Endodermal cell (in vitro differentiated cells): ENCODE measurements around the gene RNLS. TPM values are rescaled to one million over a fixed set of nuclear protein-coding genes. Genes with fewer than 3 reads are reported as not detected.

Source experiments
- DNase-seq: peaks from one replicate; pipeline ENCODE4 v3.0.0-alpha.2; 2017
- H3K27ac ChIP-seq: 2 replicates; pipeline ENCODE4 v1.5.1; 2013; ENCODE audit warnings: mild to moderate bottlenecking, low read depth, low read length, moderate library complexity
- H3K27me3 ChIP-seq: 2 replicates; pipeline ENCODE4 v1.6.1; 2013; ENCODE audit warnings: mild to moderate bottlenecking, low read length, moderate library complexity; ENCODE audit not compliant: insufficient read depth, control insufficient read depth, poor library complexity, severe bottlenecking
- H3K36me3 ChIP-seq: 2 replicates; pipeline ENCODE4 v1.7.0; 2013; ENCODE audit warnings: mild to moderate bottlenecking, low read length, moderate library complexity; ENCODE audit not compliant: control insufficient read depth, insufficient read depth
- H3K4me1 ChIP-seq: one replicate; pipeline ENCODE4 v1.7.0; 2013; ENCODE audit warnings: low read length; ENCODE audit not compliant: control insufficient read depth, insufficient read depth
- H3K4me3 ChIP-seq: 2 replicates; pipeline ENCODE4 v1.5.1; 2013; ENCODE audit warnings: mild to moderate bottlenecking, low read length, moderate library complexity
- H3K9ac ChIP-seq: 2 replicates; pipeline ENCODE4 v1.6.1; 2013; ENCODE audit warnings: mild to moderate bottlenecking, low read length, moderate library complexity; ENCODE audit not compliant: poor library complexity, severe bottlenecking; ENCODE audit errors: extremely low read depth
- H3K9me3 ChIP-seq: 2 replicates; pipeline ENCODE4 v1.6.1; 2013; ENCODE audit warnings: mild to moderate bottlenecking, low read length, moderate library complexity; ENCODE audit not compliant: control insufficient read depth
- H3K27ac Mint-ChIP-seq: 2 replicates; pipeline ENCODE4 v1.8.0; 2020; ENCODE audit warnings: mixed read lengths
- H3K27me3 Mint-ChIP-seq: 2 replicates; pipeline ENCODE4 v1.8.0; 2021; ENCODE audit warnings: mild to moderate bottlenecking, mixed read lengths; ENCODE audit not compliant: insufficient read depth
- H3K36me3 Mint-ChIP-seq: 2 replicates; pipeline ENCODE4 v1.8.0; 2020; ENCODE audit warnings: low read depth, mixed read lengths
- H3K4me1 Mint-ChIP-seq: 2 replicates; pipeline ENCODE4 v1.8.0; 2020; ENCODE audit warnings: mixed read lengths
- H3K4me3 Mint-ChIP-seq: 2 replicates; pipeline ENCODE4 v1.8.0; 2020; ENCODE audit warnings: mild to moderate bottlenecking, moderate library complexity, mixed read lengths
- H3K9me3 Mint-ChIP-seq: 2 replicates; pipeline ENCODE4 v1.8.0; 2020; ENCODE audit warnings: mild to moderate bottlenecking, mixed read lengths
- WGBS, 2 experiments: methylation state at CpG; one replicate each; pipeline versions ENCODE4 v1.1.5 to v1.1.7; 2013; ENCODE audit warnings: missing lambda C conversion rate in 2 of 2, mixed read lengths in 1 of 2; ENCODE audit not compliant: insufficient coverage in 1 of 2, insufficient read length in 1 of 2; 5-methylcytosine and 5-hydroxymethylcytosine counted together
- total RNA-seq, 2 donors: library from RNA; stranded (reverse); fragmentation: NEBNext Ultra II Directional in 1 of 2; extraction: Animal tissue kit (Norgen Biotek cat#: 25700) in 1 of 2; gene quantifications; 2 replicates in 1 of 2; 3 replicates in 1 of 2; pipeline ENCODE4 v1.2.1, GENCODE V29; 2021
- TF ChIP-seq, protein P1 (sequence below): fragments of 200-600 bp; sonication (generic); conservative IDR thresholded peaks from 2 replicates; pipeline ENCODE4 v1.5.0; 2021; ENCODE audit warnings: antibody characterized with exemption, mild to moderate bottlenecking

Gene RNLS
- total RNA-seq, 2 donors from 2014 or later = 10.1 to 12.3 TPM

DNA sequence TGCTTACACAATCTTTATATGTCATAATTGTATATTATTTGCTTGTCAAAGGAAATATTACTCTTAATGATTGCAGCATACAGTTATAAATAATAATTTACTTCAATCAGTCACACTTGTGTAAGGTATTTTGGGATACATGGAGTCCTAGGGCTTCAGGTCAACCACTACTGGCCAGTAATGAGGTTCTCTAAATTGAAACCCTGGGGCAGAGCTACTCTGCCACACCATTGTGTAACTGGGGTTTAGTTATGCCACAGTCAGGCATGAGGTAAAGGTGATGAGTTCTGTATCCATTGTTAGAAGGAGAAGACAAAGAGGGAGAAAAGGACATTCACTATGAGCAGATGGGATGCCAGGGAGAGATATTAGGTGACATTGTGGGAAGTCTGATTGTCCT lies 117.4 kb downstream of the RNLS start:
- Histone ChIP-seq H3K27ac (no peak overlapping the region), H3K4me1 (no peaks in the 10 kb centered on the region), H3K36me3 (no peaks in the 10 kb centered on the region), H3K9ac (no peak overlapping the region), H3K27me3 (no peaks in the 10 kb centered on the region), H3K9me3 (no peaks in the 10 kb centered on the region), H3K4me3 (no peak overlapping the region)
- TF ChIP-seq, protein P1, sequence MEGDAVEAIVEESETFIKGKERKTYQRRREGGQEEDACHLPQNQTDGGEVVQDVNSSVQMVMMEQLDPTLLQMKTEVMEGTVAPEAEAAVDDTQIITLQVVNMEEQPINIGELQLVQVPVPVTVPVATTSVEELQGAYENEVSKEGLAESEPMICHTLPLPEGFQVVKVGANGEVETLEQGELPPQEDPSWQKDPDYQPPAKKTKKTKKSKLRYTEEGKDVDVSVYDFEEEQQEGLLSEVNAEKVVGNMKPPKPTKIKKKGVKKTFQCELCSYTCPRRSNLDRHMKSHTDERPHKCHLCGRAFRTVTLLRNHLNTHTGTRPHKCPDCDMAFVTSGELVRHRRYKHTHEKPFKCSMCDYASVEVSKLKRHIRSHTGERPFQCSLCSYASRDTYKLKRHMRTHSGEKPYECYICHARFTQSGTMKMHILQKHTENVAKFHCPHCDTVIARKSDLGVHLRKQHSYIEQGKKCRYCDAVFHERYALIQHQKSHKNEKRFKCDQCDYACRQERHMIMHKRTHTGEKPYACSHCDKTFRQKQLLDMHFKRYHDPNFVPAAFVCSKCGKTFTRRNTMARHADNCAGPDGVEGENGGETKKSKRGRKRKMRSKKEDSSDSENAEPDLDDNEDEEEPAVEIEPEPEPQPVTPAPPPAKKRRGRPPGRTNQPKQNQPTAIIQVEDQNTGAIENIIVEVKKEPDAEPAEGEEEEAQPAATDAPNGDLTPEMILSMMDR = no peak
- H3K36me3 Mint-ChIP-seq = no peaks in the 10 kb centered on the region
- no peaks in the 10 kb centered on the region for H3K9me3 Mint-ChIP-seq
- H3K27me3 Mint-ChIP-seq = peaks cover 15% of the 10 kb centered on the region
- DNase-seq = no peak
- no peak overlapping the region for H3K27ac Mint-ChIP-seq
- no peaks in the 10 kb centered on the region for H3K4me1 Mint-ChIP-seq
- H3K4me3 Mint-ChIP-seq = no peak overlapping the region

GRCh38 chr10:88463811-88464210 lies 119.3 kb downstream of the RNLS start:
- 100% methylated on average over 1 of the region's 1 CpG for WGBS, 2 experiments
- H3K9ac ChIP-seq = no peak overlapping the region
- H3K4me1 ChIP-seq = peaks cover 3% of the 10 kb centered on the region
- H3K9me3 ChIP-seq = no peaks in the 10 kb centered on the region
- peaks cover 4% of the 10 kb centered on the region for H3K27me3 ChIP-seq
- H3K4me3 ChIP-seq = no peak overlapping the region
- no peak overlapping the region for H3K27ac ChIP-seq
- Mint-ChIP-seq H3K4me3 (no peak overlapping the region), H3K27me3 (peaks cover 20% of the 10 kb centered on the region), H3K36me3 (no peaks in the 10 kb centered on the region), H3K9me3 (no peaks in the 10 kb centered on the region), H3K4me1 (no peaks in the 10 kb centered on the region), H3K27ac (no peak overlapping the region)
- TF ChIP-seq, protein P1 = no peak
- H3K36me3 ChIP-seq = no peaks in the 10 kb centered on the region
- no peak for DNase-seq

DNA sequence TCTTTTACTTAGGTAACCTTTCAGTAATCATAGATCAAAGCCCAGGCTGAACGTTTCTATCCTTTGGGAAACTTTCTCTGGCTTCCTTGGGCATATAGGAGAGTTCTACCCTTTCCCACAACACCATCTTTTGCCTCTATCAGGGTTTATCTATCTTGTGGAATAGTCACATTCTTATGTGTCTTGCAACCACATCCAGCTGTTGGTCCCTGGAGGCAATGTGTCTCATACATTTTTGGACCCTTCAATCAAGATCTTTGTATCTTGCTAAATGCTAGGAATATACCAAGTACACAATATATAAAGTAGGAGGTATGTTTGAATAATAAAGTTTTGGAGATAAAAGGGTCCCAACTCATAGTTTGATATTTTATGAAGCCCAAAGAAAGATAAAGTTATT lies 121.7 kb downstream of the RNLS start:
- Histone ChIP-seq H3K9ac (no peak overlapping the region), H3K27me3 (peaks cover 4% of the 10 kb centered on the region), H3K4me3 (no peak overlapping the region), H3K4me1 (peaks cover 3% of the 10 kb centered on the region), H3K27ac (no peak overlapping the region), H3K36me3 (no peaks in the 10 kb centered on the region), H3K9me3 (no peaks in the 10 kb centered on the region)
- Mint-ChIP-seq H3K27ac (no peak overlapping the region), H3K36me3 (no peaks in the 10 kb centered on the region), H3K9me3 (no peaks in the 10 kb centered on the region), H3K4me1 (peaks cover 11% of the 10 kb centered on the region), H3K4me3 (no peak overlapping the region), H3K27me3 (peaks cover 28% of the 10 kb centered on the region)
- WGBS, 2 experiments = 68 to 86% methylated on average over 1 of the region's 1 CpG
- TF ChIP-seq, protein P1 = no peak
- no peak for DNase-seq
